ENCODE data around the gene RPP25L. TPM values are rescaled to one million over a fixed set of nuclear protein-coding genes. Genes with fewer than 3 reads are reported as not detected.
"Not testable (repeated sequence)": the region's sequence is repeated elsewhere in the genome, so short reads cannot be mapped to it uniquely, and the experiment has no call there.

RPP25L gene
- total and polyA plus RNA-seq, 2 of the 4 experiments (the other 2 are of a cell fraction), result 20.4 to 26.3 TPM

- Histone ChIP-seq H2AK5ac (ENCODE audit: low read depth, low read length) (no peak overlapping the region), H4K91ac (ENCODE audit: insufficient read depth, low read depth, low read length) (no peak overlapping the region), H3K27ac (ENCODE audit: insufficient read depth, low read length) (no peak overlapping the region), H3K9me3 (ENCODE audit: control insufficient read depth, insufficient read depth, low read length) (no peaks in the 10 kb centered on the region), H3K4ac (ENCODE audit: low read depth, low read length) (no peak overlapping the region), H3K79me1 (ENCODE audit: low read depth in 1 of 2, low read length in 2 of 2) (peaks cover 5 to 20% of the 10 kb centered on the region in 2 experiments), H3K9me1 (ENCODE audit: insufficient read depth, low read length) (peaks cover 17% of the 10 kb centered on the region), H3K4me3 (ENCODE audit: insufficient read depth, low read depth, low read length) (no peak overlapping the region), H3K4me2 (ENCODE audit: low read depth, low read length) (no peak overlapping the region), H3K9ac (ENCODE audit: low read depth, low read length) (no peak overlapping the region), H3K27me3 (ENCODE audit: control insufficient read depth, insufficient read depth, low read length) (no peaks in the 10 kb centered on the region), H3K23ac (ENCODE audit: low read depth, low read length) (peak overlapping the region; percentile 21; the same call in 1 of the 2 replicates), H3K4me1 (ENCODE audit: control insufficient read depth, insufficient read depth, low read length) (peaks cover 8% of the 10 kb centered on the region), H3K56ac (ENCODE audit: extremely low read depth, insufficient read depth, low read length) (no peak overlapping the region), H2BK120ac (ENCODE audit: low read depth, low read length) (no peak overlapping the region), H4K20me1 (ENCODE audit: insufficient read depth, low read length) (no peaks in the 10 kb centered on the region), H3K18ac (ENCODE audit: low read depth, low read length) (no peak overlapping the region), H2AFZ (replicated peaks; ENCODE audit: low read length, poor library complexity) (no peak overlapping the region), H3K14ac (replicated peaks; ENCODE audit: low read depth, low read length) (no peak overlapping the region), H2BK5ac (ENCODE audit: low read depth, low read length, poor library complexity, severe bottlenecking) (no peak overlapping the region), H4K8ac (ENCODE audit: low read depth in 2 of 2, low read length in 2 of 2) (no peak overlapping the region), H2BK20ac (ENCODE audit: low read depth, low read length) (no peak overlapping the region), H4K5ac (ENCODE audit: low read depth, low read length) (no peak overlapping the region), H3K36me3 (ENCODE audit: control insufficient read depth, insufficient read depth, low read length) (no peaks in the 10 kb centered on the region), H2AK9ac (replicated peaks; ENCODE audit: low read depth, low read length, poor library complexity) (no peak overlapping the region), H2BK15ac (ENCODE audit: low read depth, low read length) (no peak overlapping the region)
- no CpG with 5 or more reads among the region's 1 CpG for WGBS, 2 experiments (ENCODE audit: extremely low coverage in 2 of 2, insufficient read length in 1 of 2)
- TF ChIP-seq FOS (IDR thresholded peaks at IDR 0.05; ENCODE audit: low read depth, low read length) (no peak), RAD21 (IDR thresholded peaks at IDR 0.05; ENCODE audit: low read length) (no peak), CHD1 (IDR thresholded peaks at IDR 0.05; ENCODE audit: low read depth, low read length) (no peak), USF2 (IDR thresholded peaks at IDR 0.05; ENCODE audit: low read depth, low read length) (peak; percentile 32; the same call in 1 of the 2 replicates), ELK1 (IDR thresholded peaks at IDR 0.05; ENCODE audit: borderline replicate concordance, low read depth, low read length) (no peak)
- no peak for DNase-seq
- intact Hi-C loops (cut with micrococcal nuclease), result no loop called here
- dilution Hi-C loops (cut with HindIII; ENCODE audit: low sequenced_read_pairs, unreplicated experiment), result no loop called here
- no peak for ATAC-seq (ENCODE audit: low read depth)
- CTCF ChIA-PET, result no interaction called here
- POLR2A ChIA-PET (ENCODE audit: unreplicated experiment), result no interaction called here
- in situ Hi-C loops (cut with MboI; ENCODE audit: low sequenced_read_pairs), result no loop called here
- no TSS peak for BruUV-seq (replicated peaks)
Measured at GRCh38 chr9:34642679-34643078, 30.8 kb upstream of the RPP25L start.

- ATAC-seq (ENCODE audit: low read depth); H2AK5ac ChIP-seq (ENCODE audit: low read depth, low read length); H3K23ac ChIP-seq (ENCODE audit: low read depth, low read length); H3K9me3 ChIP-seq (ENCODE audit: control insufficient read depth, insufficient read depth, low read length); H3K27me3 ChIP-seq (ENCODE audit: control insufficient read depth, insufficient read depth, low read length); H3K4me1 ChIP-seq (ENCODE audit: control insufficient read depth, insufficient read depth, low read length); H4K8ac ChIP-seq (ENCODE audit: low read depth in 2 of 2, low read length in 2 of 2); intact Hi-C loops (cut with micrococcal nuclease); H2BK20ac ChIP-seq (ENCODE audit: low read depth, low read length); H3K36me3 ChIP-seq (ENCODE audit: control insufficient read depth, insufficient read depth, low read length); H2BK15ac ChIP-seq (ENCODE audit: low read depth, low read length); H3K4ac ChIP-seq (ENCODE audit: low read depth, low read length); CTCF ChIA-PET; H3K9ac ChIP-seq (ENCODE audit: low read depth, low read length); H2AFZ ChIP-seq (replicated peaks; ENCODE audit: low read length, poor library complexity); H2AK9ac ChIP-seq (replicated peaks; ENCODE audit: low read depth, low read length, poor library complexity); H3K18ac ChIP-seq (ENCODE audit: low read depth, low read length); POLR2A ChIA-PET (ENCODE audit: unreplicated experiment); H4K91ac ChIP-seq (ENCODE audit: insufficient read depth, low read depth, low read length); H4K5ac ChIP-seq (ENCODE audit: low read depth, low read length); DNase-seq; H3K27ac ChIP-seq (ENCODE audit: insufficient read depth, low read length); BruUV-seq (replicated peaks); H3K4me2 ChIP-seq (ENCODE audit: low read depth, low read length); H4K20me1 ChIP-seq (ENCODE audit: insufficient read depth, low read length); H3K56ac ChIP-seq (ENCODE audit: extremely low read depth, insufficient read depth, low read length); in situ Hi-C loops (cut with MboI; ENCODE audit: low sequenced_read_pairs); H3K14ac ChIP-seq (replicated peaks; ENCODE audit: low read depth, low read length); H2BK5ac ChIP-seq (ENCODE audit: low read depth, low read length, poor library complexity, severe bottlenecking); H2BK120ac ChIP-seq (ENCODE audit: low read depth, low read length); dilution Hi-C loops (cut with HindIII; ENCODE audit: low sequenced_read_pairs, unreplicated experiment); H3K4me3 ChIP-seq (ENCODE audit: insufficient read depth, low read depth, low read length): not testable (repeated sequence)
- H3K79me1 ChIP-seq (ENCODE audit: low read depth in 1 of 2, low read length in 2 of 2), result peaks cover 13 to 33% of the 10 kb centered on the region in 2 experiments
- no CpG with 5 or more reads among the region's 8 CpGs for WGBS, 2 experiments (ENCODE audit: extremely low coverage in 2 of 2, insufficient read length in 1 of 2)
- peaks cover 13% of the 10 kb centered on the region; the same call in 1 of the 2 replicates for H3K9me1 ChIP-seq (ENCODE audit: insufficient read depth, low read length)
Measured at GRCh38 chr9:34639322-34639721, 27.4 kb upstream of the RPP25L start.

Data from IMR-90 (cell line).